CD4-positive, CD25-positive, alpha-beta regulatory T cell (primary cell): ENCODE results near the gene TOP2B. TPM values are rescaled to one million over a fixed set of nuclear protein-coding genes. Genes with fewer than 3 reads are reported as not detected.

Source experiments
- ATAC-seq, 2 donors: fragments of 150-1000 bp; cut with Tn5 transposase; one replicate each; pipeline ENCODE4 v1.10.0; 2021; ENCODE audit warnings: low read depth in 2 of 2, moderate number of reproducible peaks in 2 of 2, moderate library complexity in 1 of 2
- DNase-seq, 3 donors: peaks; one replicate each; pipeline versions ENCODE4 v3.0.0 to v3.0.0-alpha.2; 2012 to 2022; ENCODE audit warnings: mixed read lengths in 1 of 3
- H3K27ac ChIP-seq: one replicate; pipeline ENCODE4 v1.7.0; 2013; ENCODE audit warnings: mild to moderate bottlenecking, low read length; ENCODE audit not compliant: insufficient read depth, poor library complexity, severe bottlenecking
- H3K27me3 ChIP-seq: one replicate; pipeline ENCODE4 v1.7.0; 2013; ENCODE audit warnings: low read length; ENCODE audit not compliant: control insufficient read depth, insufficient read depth
- H3K36me3 ChIP-seq: one replicate; pipeline ENCODE4 v1.7.0; 2013; ENCODE audit warnings: mild to moderate bottlenecking, low read length, moderate library complexity; ENCODE audit not compliant: control insufficient read depth, insufficient read depth
- H3K4me1 ChIP-seq: 2 replicates; pipeline ENCODE4 v1.7.0; 2013; ENCODE audit warnings: mild to moderate bottlenecking, low read length; ENCODE audit not compliant: insufficient read depth, control insufficient read depth, poor library complexity, severe bottlenecking
- H3K4me3 ChIP-seq: one replicate; pipeline ENCODE4 v1.7.0; 2013; ENCODE audit warnings: low read depth, mild to moderate bottlenecking, low read length, moderate library complexity
- H3K9me3 ChIP-seq, 2 experiments: 1 replicate in 1 of 2; 2 replicates in 1 of 2; pipeline ENCODE4 v1.7.0; 2013; ENCODE audit warnings: low read length in 2 of 2, mild to moderate bottlenecking in 1 of 2, moderate library complexity in 1 of 2; ENCODE audit not compliant: control insufficient read depth in 2 of 2
- H3K27ac Mint-ChIP-seq, 3 donors: one replicate each; pipeline ENCODE4 v1.8.0; 2020 to 2022; ENCODE audit warnings: mild to moderate bottlenecking in 3 of 3, mixed read lengths in 3 of 3, moderate library complexity in 2 of 3
- H3K27me3 Mint-ChIP-seq: one replicate; pipeline ENCODE4 v1.8.0; 2022; ENCODE audit warnings: mild to moderate bottlenecking, mixed read lengths
- H3K36me3 Mint-ChIP-seq: one replicate; pipeline ENCODE4 v1.8.0; 2020; ENCODE audit warnings: mixed read lengths
- H3K4me1 Mint-ChIP-seq, 4 donors: one replicate each; pipeline ENCODE4 v1.8.0; 2020 to 2022; ENCODE audit warnings: mixed read lengths in 4 of 4, mild to moderate bottlenecking in 1 of 4
- H3K4me3 Mint-ChIP-seq, 4 donors: one replicate each; pipeline ENCODE4 v1.8.0; 2020 to 2022; ENCODE audit warnings: mild to moderate bottlenecking in 4 of 4, mixed read lengths in 4 of 4, moderate library complexity in 3 of 4
- H3K9me3 Mint-ChIP-seq, 7 donors: one replicate each; pipeline ENCODE4 v1.8.0; 2020 to 2022; ENCODE audit warnings: mixed read lengths in 7 of 7, mild to moderate bottlenecking in 3 of 7, moderate library complexity in 2 of 7
- polyA plus RNA-seq, 4 donors: library from polyadenylated mRNA; unstranded; fragments of 300-500 nt; fragmentation: Illumina TruSeq; gene quantifications; one replicate each; pipeline ENCODE4 v1.2.3, GENCODE V29; 2021
- total RNA-seq: library from RNA; stranded (reverse); gene quantifications from one replicate; pipeline ENCODE4 v1.2.3, GENCODE V29; 2022

Gene TOP2B
- total and polyA plus RNA-seq, 5 donors from 2014 or later: 52.8 to 107 (median 58.6) TPM

DNA sequence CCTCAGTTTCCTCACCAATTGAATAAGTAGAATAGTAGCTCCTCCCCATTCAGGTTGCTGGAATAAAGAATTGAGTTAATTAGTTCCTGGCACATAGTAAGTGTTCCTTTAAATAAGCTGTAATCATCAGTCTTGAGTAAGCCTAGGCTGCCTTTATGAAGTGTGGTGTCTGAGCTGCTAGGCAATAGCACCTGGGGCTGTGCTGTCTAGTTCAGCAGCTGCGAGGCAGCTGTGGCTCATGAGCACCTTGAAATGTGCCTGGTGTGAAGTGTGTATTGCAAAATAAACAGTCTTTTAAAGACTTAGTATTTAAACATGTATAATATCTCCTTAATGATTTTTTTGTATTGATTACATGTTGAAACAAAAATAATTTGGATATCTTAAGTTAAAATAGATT lies 77.6 kb downstream of the TOP2B start:
- ATAC-seq (no peak), DNase-seq (no peak)
- H3K4me3 ChIP-seq: no peak overlapping the region
- Mint-ChIP-seq H3K27me3 (no peaks in the 10 kb centered on the region), H3K36me3 (no peaks in the 10 kb centered on the region), H3K27ac (no peak overlapping the region), H3K9me3 (peaks cover 0 to 2% (median 0%) of the 10 kb centered on the region in 7 donors), H3K4me1 (no peaks in the 10 kb centered on the region), H3K4me3 (no peak overlapping the region)
- H3K27ac ChIP-seq: no peak overlapping the region
- H3K9me3 ChIP-seq: no peaks in the 10 kb centered on the region
- no peaks in the 10 kb centered on the region for H3K27me3 ChIP-seq
- H3K36me3 ChIP-seq: no peaks in the 10 kb centered on the region
- H3K4me1 ChIP-seq: no peaks in the 10 kb centered on the region

DNA sequence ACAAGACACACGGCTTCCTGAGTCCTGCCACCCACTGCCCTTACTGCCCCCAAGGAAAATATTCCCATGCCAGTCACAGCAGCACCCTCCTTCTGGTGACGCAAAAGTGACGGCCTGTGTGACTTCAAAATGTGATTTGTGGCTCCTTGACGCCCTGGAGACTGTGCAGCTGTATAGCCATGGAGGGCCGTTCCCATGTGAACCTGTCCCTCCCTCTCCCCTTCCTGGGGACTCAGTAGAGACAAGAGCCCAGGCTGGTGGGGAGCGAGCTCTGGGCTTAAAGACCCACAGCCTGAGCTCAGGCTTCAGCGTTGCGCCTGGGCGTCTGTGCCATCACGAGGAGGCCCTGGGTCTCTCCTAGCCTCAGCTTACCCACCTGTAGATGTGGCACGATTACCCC lies 78.2 kb downstream of the TOP2B start:
- Mint-ChIP-seq H3K4me3 (no peak overlapping the region), H3K9me3 (peaks cover 0 to 2% (median 0%) of the 10 kb centered on the region in 7 donors), H3K4me1 (no peaks in the 10 kb centered on the region), H3K36me3 (no peaks in the 10 kb centered on the region), H3K27ac (no peak overlapping the region), H3K27me3 (no peaks in the 10 kb centered on the region)
- no peak overlapping the region for H3K4me3 ChIP-seq
- no peaks in the 10 kb centered on the region for H3K27me3 ChIP-seq
- H3K36me3 ChIP-seq: no peaks in the 10 kb centered on the region
- H3K27ac ChIP-seq: no peak overlapping the region
- DNase-seq (no peak), ATAC-seq (no peak)
- no peaks in the 10 kb centered on the region for H3K4me1 ChIP-seq
- no peaks in the 10 kb centered on the region for H3K9me3 ChIP-seq

DNA sequence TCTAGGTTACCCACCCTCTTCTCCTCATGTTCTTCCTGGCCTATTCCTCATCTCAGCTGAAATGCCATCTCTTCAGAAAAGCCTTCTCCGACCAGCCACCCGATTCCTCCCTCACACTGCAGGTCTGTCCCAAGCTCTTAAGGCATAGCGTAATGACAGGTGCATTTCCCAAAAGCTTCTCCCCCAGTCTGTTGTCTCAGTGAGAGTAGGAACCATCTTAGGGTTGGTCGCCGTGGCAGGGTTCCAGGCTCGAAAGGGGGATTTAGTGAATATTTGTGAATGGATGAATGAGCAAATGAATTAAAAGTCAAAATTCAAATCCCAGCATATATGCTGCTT lies 78.6 kb downstream of the TOP2B start:
- no peak for DNase-seq
- H3K27me3 ChIP-seq: no peaks in the 10 kb centered on the region
- no peak overlapping the region for H3K27ac ChIP-seq
- Mint-ChIP-seq H3K27me3 (no peaks in the 10 kb centered on the region), H3K36me3 (no peaks in the 10 kb centered on the region), H3K27ac (no peak overlapping the region), H3K4me1 (no peaks in the 10 kb centered on the region), H3K9me3 (peaks cover 0 to 2% (median 0%) of the 10 kb centered on the region in 7 donors), H3K4me3 (no peak overlapping the region)
- no peak overlapping the region for H3K4me3 ChIP-seq
- no peaks in the 10 kb centered on the region for H3K9me3 ChIP-seq
- no peak for ATAC-seq
- H3K4me1 ChIP-seq: no peaks in the 10 kb centered on the region
- H3K36me3 ChIP-seq: no peaks in the 10 kb centered on the region

DNA sequence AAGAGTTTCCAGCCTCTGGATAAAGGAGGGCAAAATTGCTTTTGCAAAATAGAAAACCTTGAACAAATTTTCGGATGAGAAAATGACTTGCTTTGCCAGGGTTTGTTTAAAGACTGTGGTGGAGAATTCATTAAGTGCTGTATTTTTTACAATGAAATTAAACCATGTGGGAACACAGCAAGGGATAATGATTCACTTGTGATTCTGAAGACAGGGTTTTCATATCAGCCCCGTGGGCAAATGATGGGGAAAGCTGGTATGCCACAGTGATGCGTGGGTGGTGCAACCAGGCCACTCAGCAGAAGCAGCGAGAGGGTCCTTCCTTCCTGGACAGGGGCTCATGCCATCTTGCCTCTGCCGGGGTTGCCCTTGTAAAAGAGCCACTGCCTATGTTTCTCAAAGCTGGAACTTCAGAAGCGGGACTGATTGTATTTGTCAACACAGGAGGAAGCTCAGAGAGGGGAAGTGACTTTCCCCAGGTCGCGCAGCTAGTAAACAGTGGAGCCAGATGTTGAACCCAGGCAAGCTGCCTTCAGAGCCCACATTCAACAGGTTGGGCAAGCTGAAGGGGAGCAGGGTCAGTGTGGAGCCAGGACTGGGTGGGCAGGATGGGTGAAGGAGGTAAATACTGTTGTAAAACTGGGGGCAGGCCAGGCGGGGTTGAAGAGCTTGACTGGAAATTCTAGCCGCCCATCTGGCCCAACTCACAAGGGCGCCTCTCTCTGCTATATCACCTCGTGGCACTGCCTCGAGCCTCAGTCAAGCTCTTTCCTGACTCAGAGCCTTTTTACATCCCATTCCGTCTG lies 79.1 kb downstream of the TOP2B start:
- Histone ChIP-seq H3K36me3 (no peaks in the 10 kb centered on the region), H3K4me3 (no peak overlapping the region), H3K9me3 (no peaks in the 10 kb centered on the region), H3K27me3 (no peaks in the 10 kb centered on the region), H3K4me1 (no peaks in the 10 kb centered on the region), H3K27ac (no peak overlapping the region)
- H3K27me3 Mint-ChIP-seq: no peaks in the 10 kb centered on the region
- peaks cover 0 to 2% (median 0%) of the 10 kb centered on the region in 7 donors for H3K9me3 Mint-ChIP-seq
- no peaks in the 10 kb centered on the region for H3K4me1 Mint-ChIP-seq
- ATAC-seq: no peak
- no peak overlapping the region for H3K4me3 Mint-ChIP-seq
- H3K27ac Mint-ChIP-seq: no peak overlapping the region
- H3K36me3 Mint-ChIP-seq: no peaks in the 10 kb centered on the region
- DNase-seq: no peak

DNA sequence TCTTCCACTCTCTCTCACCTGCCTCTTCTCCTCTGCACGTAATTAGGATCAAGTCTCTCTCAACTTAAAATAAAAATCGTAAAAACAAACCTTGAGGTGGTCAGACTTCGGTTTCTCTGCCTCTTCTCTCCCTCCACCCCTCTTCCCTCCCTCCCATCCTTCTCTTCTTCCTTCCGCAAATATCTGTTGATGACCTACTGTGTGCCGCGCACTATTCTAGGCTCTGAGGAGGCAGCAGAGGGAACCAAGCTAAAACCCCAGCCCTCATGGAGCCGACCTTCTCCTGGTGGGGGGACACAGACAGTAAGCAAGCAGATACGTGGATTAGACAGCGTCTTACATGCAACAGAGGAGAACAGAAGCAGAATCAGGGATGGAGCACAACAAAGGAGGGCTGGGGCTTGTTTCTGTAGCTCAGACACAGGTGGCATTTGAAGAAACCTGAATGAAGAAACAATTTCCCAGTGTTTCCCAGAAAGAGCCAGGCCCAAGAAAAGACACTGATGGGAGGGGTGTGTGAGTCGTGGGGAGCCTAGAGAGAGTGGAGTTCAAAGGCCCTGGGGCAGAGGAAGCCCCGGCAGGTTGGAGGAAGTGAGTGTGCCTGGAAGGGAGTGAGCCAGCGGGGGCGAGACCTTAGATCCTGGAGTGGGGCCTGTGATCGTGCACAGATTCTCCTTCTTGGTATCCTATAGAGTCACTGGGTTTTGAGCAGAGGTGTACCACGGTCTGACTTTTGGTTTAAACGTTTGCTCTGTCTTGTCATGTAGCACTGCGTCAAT lies 80.5 kb downstream of the TOP2B start:
- H3K4me3 ChIP-seq: no peak overlapping the region
- no peaks in the 10 kb centered on the region for H3K27me3 ChIP-seq
- peaks cover 0 to 2% (median 0%) of the 10 kb centered on the region in 7 donors for H3K9me3 Mint-ChIP-seq
- no peaks in the 10 kb centered on the region for H3K9me3 ChIP-seq
- no peaks in the 10 kb centered on the region for H3K36me3 Mint-ChIP-seq
- no peaks in the 10 kb centered on the region for H3K36me3 ChIP-seq
- no peak overlapping the region for H3K4me3 Mint-ChIP-seq
- no peak overlapping the region for H3K27ac Mint-ChIP-seq
- no peaks in the 10 kb centered on the region for H3K4me1 ChIP-seq
- H3K27ac ChIP-seq: no peak overlapping the region
- H3K27me3 Mint-ChIP-seq: no peaks in the 10 kb centered on the region
- DNase-seq: no peak
- no peaks in the 10 kb centered on the region for H3K4me1 Mint-ChIP-seq
- no peak for ATAC-seq

DNA sequence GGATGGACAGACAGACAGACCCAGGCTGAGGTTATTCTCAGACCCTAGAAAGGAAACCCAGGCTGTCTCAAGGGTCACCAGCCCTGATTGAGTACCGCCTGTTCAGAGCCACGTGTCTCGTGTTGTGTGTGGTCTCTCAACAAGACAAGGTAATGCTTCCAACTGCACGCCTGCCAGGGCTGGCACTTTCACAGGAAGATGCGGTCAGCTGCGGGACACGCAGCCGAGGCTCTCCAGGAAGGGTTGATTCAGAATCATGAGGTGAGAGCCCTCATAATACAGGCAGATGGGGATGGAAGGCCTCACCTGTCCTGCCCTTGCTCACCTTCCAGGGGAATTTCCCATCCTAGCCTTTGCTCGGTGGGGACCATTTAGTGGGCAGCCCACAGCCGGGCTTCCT lies 81.4 kb downstream of the TOP2B start:
- H3K4me3 Mint-ChIP-seq: no peak overlapping the region
- no peaks in the 10 kb centered on the region for H3K27me3 Mint-ChIP-seq
- peaks cover 0 to 2% (median 0%) of the 10 kb centered on the region in 7 donors for H3K9me3 Mint-ChIP-seq
- no peak overlapping the region for H3K4me3 ChIP-seq
- H3K4me1 ChIP-seq: no peaks in the 10 kb centered on the region
- H3K27ac ChIP-seq: no peak overlapping the region
- no peaks in the 10 kb centered on the region for H3K4me1 Mint-ChIP-seq
- no peaks in the 10 kb centered on the region for H3K27me3 ChIP-seq
- no peaks in the 10 kb centered on the region for H3K36me3 ChIP-seq
- H3K36me3 Mint-ChIP-seq: no peaks in the 10 kb centered on the region
- ATAC-seq (no peak), DNase-seq (no peak)
- H3K9me3 ChIP-seq: no peaks in the 10 kb centered on the region
- no peak overlapping the region for H3K27ac Mint-ChIP-seq

DNA sequence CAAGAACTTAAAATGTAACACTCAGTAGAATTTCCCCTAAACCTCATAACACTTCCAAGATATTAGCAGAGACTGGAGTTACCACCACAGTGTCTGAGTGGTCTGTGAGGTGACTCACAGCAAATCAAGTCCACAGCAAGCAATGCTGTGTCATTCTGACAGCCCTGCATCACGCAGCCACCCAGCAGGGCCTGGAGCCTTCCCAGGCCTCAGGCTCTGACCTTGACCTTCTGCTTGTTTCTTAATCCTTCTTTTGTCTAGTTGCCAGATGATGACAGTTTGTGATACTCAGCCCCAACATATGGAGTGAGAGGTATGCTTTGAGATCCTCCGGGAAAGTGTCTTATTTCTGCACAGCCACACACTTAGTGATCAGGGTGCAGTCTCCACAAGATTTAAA lies 82.5 kb downstream of the TOP2B start:
- no peaks in the 10 kb centered on the region for H3K27me3 ChIP-seq
- H3K36me3 Mint-ChIP-seq: no peaks in the 10 kb centered on the region
- ATAC-seq: no peak

More for the DNA sequence above, 82.5 kb downstream of the TOP2B start:
- Histone ChIP-seq H3K4me3 (no peak overlapping the region), H3K9me3 (no peaks in the 10 kb centered on the region), H3K4me1 (no peaks in the 10 kb centered on the region), H3K36me3 (no peaks in the 10 kb centered on the region), H3K27ac (no peak overlapping the region)
- Mint-ChIP-seq H3K27me3 (no peaks in the 10 kb centered on the region), H3K27ac (no peak overlapping the region), H3K4me1 (no peaks in the 10 kb centered on the region), H3K4me3 (no peak overlapping the region), H3K9me3 (peaks cover 0 to 2% (median 0%) of the 10 kb centered on the region in 7 donors)
- no peak for DNase-seq
